Keratinocyte (primary cell): ENCODE data around the gene PRRT2.

Experiments
- EZH2 ChIP-seq: IDR thresholded peaks from one replicate; pipeline ENCODE4 v1.6.1; 2012; ENCODE audit warnings: inconsistent platforms, mild to moderate bottlenecking, low read length, moderate library complexity
- TF ChIP-seq, protein P1 (sequence below), 3 experiments: IDR thresholded peaks in 1 of 3; conservative IDR thresholded peaks in 1 of 3; optimal IDR thresholded peaks in 1 of 3; 2 replicates in 2 of 3; 3 replicates in 1 of 3; pipeline versions ENCODE3 to v1.5.1; 2011; ENCODE audit warnings: low read length in 3 of 3, mild to moderate bottlenecking in 3 of 3, moderate library complexity in 2 of 3, control low read depth in 1 of 3, inconsistent platforms in 1 of 3; ENCODE audit not compliant: insufficient read depth in 2 of 3; ENCODE audit errors: extremely low read depth in 1 of 3

DNA sequence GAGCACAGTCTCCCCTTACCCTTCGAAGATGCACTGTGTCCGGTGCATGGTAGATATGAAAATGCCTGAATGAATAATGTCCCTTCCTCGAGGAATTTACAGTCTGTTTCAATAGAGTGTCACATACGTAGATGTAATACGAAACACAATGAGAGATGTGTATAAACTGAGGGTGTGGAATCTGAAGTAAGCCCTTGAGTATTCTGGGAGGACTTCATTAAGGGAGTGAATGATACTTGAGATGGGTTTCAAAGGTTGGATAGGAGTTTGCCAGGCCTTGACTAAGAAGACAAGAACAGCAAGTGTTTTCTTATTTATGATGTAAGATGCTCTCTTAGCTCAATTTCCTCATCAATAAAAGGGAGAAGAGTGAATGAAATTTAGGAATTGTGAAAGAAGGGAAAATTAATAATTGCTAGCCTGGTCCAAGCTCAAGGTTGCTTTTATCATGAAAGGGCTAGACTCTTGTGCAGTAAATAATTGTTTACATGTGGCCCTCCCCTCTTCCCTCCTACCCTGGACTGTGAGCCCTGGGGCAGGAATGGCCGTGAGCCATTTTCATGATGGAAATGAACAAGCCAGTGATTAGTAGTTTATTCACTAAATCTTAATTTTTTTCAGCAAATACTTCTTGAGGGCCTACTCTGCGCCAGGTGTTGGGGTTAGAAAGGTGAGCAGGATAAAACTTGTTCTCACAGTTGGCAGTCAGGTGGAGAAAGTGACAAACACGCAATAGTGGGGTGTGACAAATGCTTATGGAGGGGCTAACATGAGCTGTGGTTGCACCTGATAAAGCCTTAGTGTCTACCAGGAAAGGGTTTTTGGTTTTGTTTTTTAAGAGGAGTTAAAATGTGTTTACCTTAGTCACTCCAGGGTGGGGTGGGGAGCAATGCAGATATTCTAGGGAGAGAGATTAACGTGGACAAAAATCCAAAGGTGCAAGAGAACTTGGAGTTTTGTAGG lies 19.9 kb upstream of the PRRT2 start:
- TF ChIP-seq, protein P1, sequence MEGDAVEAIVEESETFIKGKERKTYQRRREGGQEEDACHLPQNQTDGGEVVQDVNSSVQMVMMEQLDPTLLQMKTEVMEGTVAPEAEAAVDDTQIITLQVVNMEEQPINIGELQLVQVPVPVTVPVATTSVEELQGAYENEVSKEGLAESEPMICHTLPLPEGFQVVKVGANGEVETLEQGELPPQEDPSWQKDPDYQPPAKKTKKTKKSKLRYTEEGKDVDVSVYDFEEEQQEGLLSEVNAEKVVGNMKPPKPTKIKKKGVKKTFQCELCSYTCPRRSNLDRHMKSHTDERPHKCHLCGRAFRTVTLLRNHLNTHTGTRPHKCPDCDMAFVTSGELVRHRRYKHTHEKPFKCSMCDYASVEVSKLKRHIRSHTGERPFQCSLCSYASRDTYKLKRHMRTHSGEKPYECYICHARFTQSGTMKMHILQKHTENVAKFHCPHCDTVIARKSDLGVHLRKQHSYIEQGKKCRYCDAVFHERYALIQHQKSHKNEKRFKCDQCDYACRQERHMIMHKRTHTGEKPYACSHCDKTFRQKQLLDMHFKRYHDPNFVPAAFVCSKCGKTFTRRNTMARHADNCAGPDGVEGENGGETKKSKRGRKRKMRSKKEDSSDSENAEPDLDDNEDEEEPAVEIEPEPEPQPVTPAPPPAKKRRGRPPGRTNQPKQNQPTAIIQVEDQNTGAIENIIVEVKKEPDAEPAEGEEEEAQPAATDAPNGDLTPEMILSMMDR (optimal IDR thresholded peaks at IDR 0.05 in 1 of 3, IDR thresholded peaks at IDR 0.05 in 1 of 3, conservative IDR thresholded peaks at IDR 0.05 in 1 of 3; ENCODE audit: extremely low read depth in 1 of 3, insufficient read depth in 2 of 3, low read length in 3 of 3) = no peak
- no peak for TF ChIP-seq EZH2
